Heart left ventricle (tissue), 13 donors: ENCODE results near the gene USP10.

Experiments
- POLR2A ChIP-seq, 2 donors: fragments of 450-650 bp; IDR thresholded peaks; one replicate each; pipeline ENCODE4 v1.6.1; 2017; ENCODE audit warnings: antibody characterized with exemption in 2 of 2, mild to moderate bottlenecking in 2 of 2, moderate library complexity in 2 of 2
- TF ChIP-seq, protein P1 (sequence below), 12 donors: fragments of 200-600 bp; sonication (generic) in 4 of 12; IDR thresholded peaks; one replicate each; pipeline versions ENCODE4 v1.5.0 to v1.8.0; 2018 to 2022; ENCODE audit warnings: antibody characterized with exemption in 12 of 12, mild to moderate bottlenecking in 5 of 12
- donor health status: ischemic (EF 13 %, LVEDD 7.1; RV severe dilation, severe dysfunction).
- donor health status: DM: no; HTN: yes; CAD: no.
- donor health status: DM: no; HTN: no; CAD: no.
- donor health status: ischemic (EF 25% LVEDD 6.9; RV normal size, moderate dysfunction).
- donor health status: ischemic (EF 25% LVEDD 5.7; RV mildly dilated, moderate dysfunction).
- donor health status: ischemic (EF 35%, LVEDD 5.7; RV mildly dilated, moderate dysfunction).
- donor health status: nonischemic (EF 11% LVEDD 7.7; RV severe dilation, severe dysfunction).
- donor health status: DM: yes; HTN: yes; CAD: no.
- donor health status: PGD.
- donor health status: ischemic (EF 29% LVEDD 5.4; RV normal size, mild dysfunction).
- donor health status: nonischemic (EF 23%, LVEDD 6.1; RV moderate dilation, normal function).

GRCh38 chr16:84795329-84796053 lies 95.7 kb downstream of the USP10 start:
- TF ChIP-seq POLR2A (IDR thresholded peaks at IDR 0.05), result no peak
- TF ChIP-seq, protein P1, sequence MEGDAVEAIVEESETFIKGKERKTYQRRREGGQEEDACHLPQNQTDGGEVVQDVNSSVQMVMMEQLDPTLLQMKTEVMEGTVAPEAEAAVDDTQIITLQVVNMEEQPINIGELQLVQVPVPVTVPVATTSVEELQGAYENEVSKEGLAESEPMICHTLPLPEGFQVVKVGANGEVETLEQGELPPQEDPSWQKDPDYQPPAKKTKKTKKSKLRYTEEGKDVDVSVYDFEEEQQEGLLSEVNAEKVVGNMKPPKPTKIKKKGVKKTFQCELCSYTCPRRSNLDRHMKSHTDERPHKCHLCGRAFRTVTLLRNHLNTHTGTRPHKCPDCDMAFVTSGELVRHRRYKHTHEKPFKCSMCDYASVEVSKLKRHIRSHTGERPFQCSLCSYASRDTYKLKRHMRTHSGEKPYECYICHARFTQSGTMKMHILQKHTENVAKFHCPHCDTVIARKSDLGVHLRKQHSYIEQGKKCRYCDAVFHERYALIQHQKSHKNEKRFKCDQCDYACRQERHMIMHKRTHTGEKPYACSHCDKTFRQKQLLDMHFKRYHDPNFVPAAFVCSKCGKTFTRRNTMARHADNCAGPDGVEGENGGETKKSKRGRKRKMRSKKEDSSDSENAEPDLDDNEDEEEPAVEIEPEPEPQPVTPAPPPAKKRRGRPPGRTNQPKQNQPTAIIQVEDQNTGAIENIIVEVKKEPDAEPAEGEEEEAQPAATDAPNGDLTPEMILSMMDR (IDR thresholded peaks at IDR 0.05), result peak in 1 of 12 donors; percentile 4
